H1 (cell line): ENCODE data around the gene GJA8. TPM values are rescaled to one million over a fixed set of nuclear protein-coding genes. Genes with fewer than 3 reads are reported as not detected.
"Not testable (repeated sequence)": the region's sequence is repeated elsewhere in the genome, so short reads cannot be mapped to it uniquely, and the experiment has no call there.

Source experiments
- CTCF ChIA-PET: fragments of 300-600 bp; sonication (Branson Sonifier 250); formaldehyde crosslinking; loops from one replicate; lab custom pipeline; 2021; ENCODE audit not compliant: partially characterized antibody; lab: Charles Lee
- POLR2A ChIA-PET: fragments of 300-600 bp; sonication (Branson Sonifier 250); formaldehyde crosslinking; loops from one replicate; lab custom pipeline; 2021; ENCODE audit warnings: inconsistent platforms; ENCODE audit not compliant: partially characterized antibody; lab: Charles Lee
- DNase-seq, 2 experiments: peaks; one replicate each; pipeline versions ENCODE4 v3.0.0 to v3.0.0-alpha.2; 2010 to 2022; ENCODE audit warnings: low spot score in 2 of 2, low read depth in 1 of 2, mixed read lengths in 1 of 2
- FAIRE-seq: peaks from 2 replicates; lab custom pipeline; 2011; peaks lifted over from hg19 to GRCh38; lab: Jason Lieb, UNC
- H2AFZ ChIP-seq: 2 replicates; pipeline ENCODE4 v1.8.1; 2012; ENCODE audit warnings: low read length, inconsistent platforms
- H2AK5ac ChIP-seq: 2 replicates; pipeline ENCODE4 v1.6.1; 2013; ENCODE audit warnings: low read depth, low read length
- H2BK120ac ChIP-seq: replicated peaks from 2 replicates; pipeline ENCODE3; 2013; ENCODE audit warnings: low read depth, low read length, inconsistent platforms
- H2BK12ac ChIP-seq: 2 replicates; pipeline ENCODE4 v1.6.1; 2013; ENCODE audit warnings: low read depth, low read length
- H2BK15ac ChIP-seq: 2 replicates; pipeline ENCODE4 v1.6.1; 2013; ENCODE audit warnings: low read length
- H2BK20ac ChIP-seq: 2 replicates; pipeline ENCODE4 v1.6.1; 2013; ENCODE audit warnings: low read length
- H2BK5ac ChIP-seq: 2 replicates; pipeline ENCODE4 v1.6.1; 2013; ENCODE audit warnings: low read depth, low read length
- H3K14ac ChIP-seq: 2 replicates; pipeline ENCODE4 v1.6.1; 2013; ENCODE audit warnings: inconsistent platforms; ENCODE audit not compliant: insufficient read length
- H3K18ac ChIP-seq: 2 replicates; pipeline ENCODE4 v1.6.1; 2013; ENCODE audit warnings: low read length; ENCODE audit errors: extremely low read depth
- H3K23ac ChIP-seq: 2 replicates; pipeline ENCODE4 v1.6.1; 2013; ENCODE audit warnings: inconsistent platforms; ENCODE audit not compliant: insufficient read length
- H3K23me2 ChIP-seq: 2 replicates; pipeline ENCODE4 v1.6.1; 2013; ENCODE audit warnings: low read depth, low read length
- H3K27ac ChIP-seq: 2 replicates; pipeline ENCODE4 v1.6.1; 2011; ENCODE audit warnings: low read depth, low read length, inconsistent platforms
- H3K27me3 ChIP-seq, 4 experiments: replicated peaks in 1 of 4; 1 replicate in 1 of 4; 2 replicates in 3 of 4; pipeline versions ENCODE4 v1.6.1 to v1.8.1; 2011 to 2013; ENCODE audit warnings: low read length in 3 of 4, mild to moderate bottlenecking in 3 of 4, inconsistent platforms in 2 of 4, mixed read lengths in 2 of 4, moderate library complexity in 1 of 4; ENCODE audit not compliant: control insufficient read depth in 3 of 4, insufficient read depth in 3 of 4; ENCODE audit errors: extremely low read depth in 1 of 4
- H3K36me3 ChIP-seq, 4 experiments: 2 replicates each; pipeline versions ENCODE4 v1.6.1 to v1.8.1; 2011 to 2013; ENCODE audit warnings: mild to moderate bottlenecking in 4 of 4, low read length in 3 of 4, moderate library complexity in 2 of 4, control low read depth in 1 of 4, inconsistent platforms in 1 of 4; ENCODE audit not compliant: insufficient read depth in 4 of 4, control insufficient read depth in 2 of 4
- H3K4ac ChIP-seq: replicated peaks from 2 replicates; pipeline ENCODE3; 2013; ENCODE audit warnings: low read length, low read depth, mixed read lengths, inconsistent platforms; ENCODE audit not compliant: insufficient read length
- H3K4me1 ChIP-seq, 4 experiments: replicated peaks in 1 of 4; 1 replicate in 1 of 4; 2 replicates in 3 of 4; pipeline versions ENCODE4 v1.6.1 to v1.8.1; 2011 to 2013; ENCODE audit warnings: low read length in 3 of 4, inconsistent platforms in 2 of 4, mixed read lengths in 1 of 4; ENCODE audit not compliant: insufficient read depth in 4 of 4, control insufficient read depth in 3 of 4
- H3K4me2 ChIP-seq, 2 experiments: 2 replicates each; pipeline versions ENCODE4 v1.6.1 to v1.8.1; 2011 to 2013; ENCODE audit warnings: low read depth in 2 of 2, low read length in 2 of 2, control low read depth in 1 of 2, inconsistent platforms in 1 of 2, mild to moderate bottlenecking in 1 of 2; ENCODE audit not compliant: insufficient read depth in 1 of 2
- H3K4me3 ChIP-seq, 4 experiments: fragments of 200-600, 300-600 bp in 1 of 4; sonication (generic), shearing (Covaris generic), sonication (Bioruptor Twin) in 1 of 4; 2 replicates each; pipeline versions ENCODE4 v1.5.1 to v1.8.1; 2011 to 2016; ENCODE audit warnings: low read length in 4 of 4, low read depth in 3 of 4, control low read depth in 2 of 4, inconsistent platforms in 2 of 4, mild to moderate bottlenecking in 2 of 4, mixed read lengths in 1 of 4, moderate library complexity in 1 of 4; ENCODE audit not compliant: insufficient read depth in 2 of 4; ENCODE audit errors: extremely low read depth in 1 of 4
- H3K56ac ChIP-seq: replicated peaks from 2 replicates; pipeline ENCODE3; 2013; ENCODE audit warnings: low read depth, mild to moderate bottlenecking, mixed read lengths, low read length, inconsistent platforms; ENCODE audit not compliant: insufficient read length
- H3K79me1 ChIP-seq: 2 replicates; pipeline ENCODE4 v1.6.1; 2013; ENCODE audit warnings: low read depth, low read length, control low read depth
- H3K79me2 ChIP-seq, 2 experiments: 2 replicates each; pipeline versions ENCODE4 v1.6.1 to v1.8.1; 2012 to 2013; ENCODE audit warnings: low read length in 2 of 2, mild to moderate bottlenecking in 2 of 2, inconsistent platforms in 1 of 2; ENCODE audit not compliant: insufficient read depth in 2 of 2, control insufficient read depth in 1 of 2
- H3K9ac ChIP-seq, 4 experiments: replicated peaks in 1 of 4; 1 replicate in 1 of 4; 2 replicates in 3 of 4; pipeline versions ENCODE4 v1.6.1 to v1.8.1; 2011 to 2013; ENCODE audit warnings: low read depth in 3 of 4, low read length in 3 of 4, control low read depth in 2 of 4, mild to moderate bottlenecking in 2 of 4, moderate library complexity in 2 of 4, inconsistent platforms in 1 of 4; ENCODE audit errors: extremely low read depth in 1 of 4
- H3K9me3 ChIP-seq, 2 experiments: 2 replicates each; pipeline versions ENCODE4 v1.6.1 to v1.8.1; 2012 to 2013; ENCODE audit warnings: mild to moderate bottlenecking in 2 of 2, moderate library complexity in 2 of 2, control low read depth in 1 of 2, inconsistent platforms in 1 of 2, low read depth in 1 of 2, low read length in 1 of 2, mixed read lengths in 1 of 2; ENCODE audit not compliant: insufficient read depth in 2 of 2
- H4K20me1 ChIP-seq, 2 experiments: replicated peaks in 1 of 2; 2 replicates each; pipeline versions ENCODE3 to v1.8.1; 2011 to 2013; ENCODE audit warnings: inconsistent platforms in 2 of 2, low read length in 2 of 2, mild to moderate bottlenecking in 1 of 2; ENCODE audit not compliant: insufficient read depth in 2 of 2, control insufficient read depth in 1 of 2
- H4K5ac ChIP-seq: 2 replicates; pipeline ENCODE4 v1.6.1; 2013; ENCODE audit warnings: low read length, low read depth, mixed read lengths, inconsistent platforms; ENCODE audit not compliant: insufficient read length
- H4K8ac ChIP-seq: 2 replicates; pipeline ENCODE4 v1.8.0; 2013; ENCODE audit warnings: mild to moderate bottlenecking, moderate library complexity, low read length, inconsistent platforms; ENCODE audit not compliant: insufficient read depth; ENCODE audit errors: extremely low read depth
- H4K91ac ChIP-seq: replicated peaks from 2 replicates; pipeline ENCODE3; 2013; ENCODE audit warnings: low read length, mixed read lengths, inconsistent platforms; ENCODE audit not compliant: insufficient read length
- WGBS, 2 experiments: shearing (Covaris generic) in 1 of 2; methylation state at CpG; one replicate each; pipeline versions ENCODE4 v1.1.6 to v1.1.7; 2013 to 2015; ENCODE audit warnings: low lambda C conversion rate in 2 of 2, mixed read lengths in 2 of 2, inconsistent platforms in 1 of 2, low coverage in 1 of 2, missing lambda C conversion rate in 1 of 2; ENCODE audit not compliant: insufficient replicate concordance in 2 of 2, insufficient coverage in 1 of 2, insufficient read length in 1 of 2; ENCODE audit errors: extremely low coverage in 1 of 2, missing lambda C conversion rate in 1 of 2; 5-methylcytosine and 5-hydroxymethylcytosine counted together
- polyA plus RNA-seq, 7 experiments: library from polyadenylated mRNA; depleted of rRNA in 3 of 7; stranded (reverse) in 5 of 7; unstranded in 2 of 7; fragments of >200 nt in 5 of 7; fragments of 200-250 nt in 2 of 7; gene quantifications; 1 replicate in 5 of 7; 2 replicates in 1 of 7; 4 replicates in 1 of 7; pipeline versions ENCODE4 v1.2.1 to v1.2.3, GENCODE V29; 2011 to 2013; ENCODE audit warnings: missing spikeins in 2 of 7, mixed read lengths in 2 of 7
- total RNA-seq: library from RNA; stranded (reverse); fragmentation: NEBNext Ultra II Directional; extraction: Animal tissue kit (Norgen Biotek cat#: 25700); gene quantifications from 2 replicates; pipeline ENCODE4 v1.2.1, GENCODE V29; 2021

Gene GJA8
- total and polyA plus RNA-seq, 2 of the 8 experiments (the other 6 are each of a cell fraction or from before 2014, with no cell fraction given), result not detected

- H2AFZ ChIP-seq, H2BK20ac ChIP-seq, H3K18ac ChIP-seq, H4K8ac ChIP-seq, H3K4ac ChIP-seq, H2BK120ac ChIP-seq, H3K4me3 ChIP-seq, H4K20me1 ChIP-seq, H3K56ac ChIP-seq, H3K23ac ChIP-seq, H4K91ac ChIP-seq, H3K9ac ChIP-seq, H3K23me2 ChIP-seq, H3K14ac ChIP-seq, H3K36me3 ChIP-seq, FAIRE-seq, POLR2A ChIA-PET, H2BK15ac ChIP-seq, H3K27ac ChIP-seq, H2BK5ac ChIP-seq, H3K27me3 ChIP-seq, CTCF ChIA-PET, H3K4me2 ChIP-seq, H4K5ac ChIP-seq, H3K79me1 ChIP-seq, DNase-seq, H2BK12ac ChIP-seq, H3K4me1 ChIP-seq, H3K9me3 ChIP-seq, H2AK5ac ChIP-seq, H3K79me2 ChIP-seq: not testable (repeated sequence)
- WGBS, 2 experiments, result 93% methylated on average over 2 of the region's 2 CpGs; no CpG with 5 or more reads in 1 of the 2 experiments
Measured at GRCh38 chr1:147940456-147940855, 37.9 kb downstream of the GJA8 start.

GRCh38 chr1:147942563-147942962 is 40.0 kb downstream of the GJA8 start:
- H2BK20ac ChIP-seq, CTCF ChIA-PET, H2BK15ac ChIP-seq, H3K36me3 ChIP-seq, H3K4ac ChIP-seq, H2BK12ac ChIP-seq, H3K27me3 ChIP-seq, H3K56ac ChIP-seq, H2BK5ac ChIP-seq, H3K4me1 ChIP-seq, H3K23ac ChIP-seq, H4K8ac ChIP-seq, FAIRE-seq, H3K9ac ChIP-seq, H2BK120ac ChIP-seq, H3K9me3 ChIP-seq, H3K4me2 ChIP-seq, H3K27ac ChIP-seq, H4K20me1 ChIP-seq, H4K91ac ChIP-seq, H4K5ac ChIP-seq, H2AK5ac ChIP-seq, H2AFZ ChIP-seq, H3K23me2 ChIP-seq, H3K4me3 ChIP-seq, H3K18ac ChIP-seq, H3K14ac ChIP-seq, POLR2A ChIA-PET, DNase-seq, H3K79me2 ChIP-seq, H3K79me1 ChIP-seq: not testable (repeated sequence)
- no CpG with 5 or more reads among the region's 1 CpG for WGBS, 2 experiments
